PC-3 (cell line): Measurements from ENCODE around the gene HSD17B4.
"Not testable (repeated sequence)": the region's sequence is repeated elsewhere in the genome, so short reads cannot be mapped to it uniquely, and the experiment has no call there.

Experiments used
- EZH2 ChIP-seq: fragments of 300-600 bp; sonication (generic); IDR thresholded peaks from one replicate; pipeline ENCODE4 v1.6.1; 2017; ENCODE audit warnings: antibody characterized with exemption, mild to moderate bottlenecking, low read length; ENCODE audit not compliant: unreplicated experiment
- EZH2phosphoT487 ChIP-seq: fragments of 300-600 bp; sonication (generic); IDR thresholded peaks from 2 replicates; pipeline ENCODE4 v1.6.1; 2018; ENCODE audit warnings: mild to moderate bottlenecking, antibody characterized with exemption, low read length, borderline replicate concordance
- TF ChIP-seq, protein P1 (sequence below): fragments of 300-600 bp; sonication (generic); conservative IDR thresholded peaks from 2 replicates; pipeline ENCODE4 v1.5.1; 2017; ENCODE audit warnings: antibody characterized with exemption, low read depth, mild to moderate bottlenecking, low read length

DNA sequence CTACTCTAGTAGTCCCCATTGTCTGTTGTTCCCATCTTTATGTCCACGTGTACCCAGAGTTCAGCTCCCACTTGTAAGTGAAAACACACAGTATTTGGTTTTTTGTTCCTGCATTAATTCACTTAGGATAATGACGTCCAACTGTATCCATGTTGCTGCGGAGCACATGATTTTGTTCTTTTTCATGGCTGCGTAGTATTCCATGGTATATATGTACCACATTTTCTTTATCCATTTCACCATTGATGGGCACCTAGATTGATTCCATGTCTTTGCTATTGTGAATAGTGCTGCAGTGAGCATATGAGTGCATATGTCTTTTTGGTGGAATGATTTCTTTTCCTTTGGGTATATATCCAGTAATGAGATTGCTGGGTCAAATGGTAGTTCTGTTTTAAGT is 51.6 kb downstream of the HSD17B4 start:
- not testable (repeated sequence) for TF ChIP-seq EZH2, EZH2phosphoT487
- TF ChIP-seq, protein P1, sequence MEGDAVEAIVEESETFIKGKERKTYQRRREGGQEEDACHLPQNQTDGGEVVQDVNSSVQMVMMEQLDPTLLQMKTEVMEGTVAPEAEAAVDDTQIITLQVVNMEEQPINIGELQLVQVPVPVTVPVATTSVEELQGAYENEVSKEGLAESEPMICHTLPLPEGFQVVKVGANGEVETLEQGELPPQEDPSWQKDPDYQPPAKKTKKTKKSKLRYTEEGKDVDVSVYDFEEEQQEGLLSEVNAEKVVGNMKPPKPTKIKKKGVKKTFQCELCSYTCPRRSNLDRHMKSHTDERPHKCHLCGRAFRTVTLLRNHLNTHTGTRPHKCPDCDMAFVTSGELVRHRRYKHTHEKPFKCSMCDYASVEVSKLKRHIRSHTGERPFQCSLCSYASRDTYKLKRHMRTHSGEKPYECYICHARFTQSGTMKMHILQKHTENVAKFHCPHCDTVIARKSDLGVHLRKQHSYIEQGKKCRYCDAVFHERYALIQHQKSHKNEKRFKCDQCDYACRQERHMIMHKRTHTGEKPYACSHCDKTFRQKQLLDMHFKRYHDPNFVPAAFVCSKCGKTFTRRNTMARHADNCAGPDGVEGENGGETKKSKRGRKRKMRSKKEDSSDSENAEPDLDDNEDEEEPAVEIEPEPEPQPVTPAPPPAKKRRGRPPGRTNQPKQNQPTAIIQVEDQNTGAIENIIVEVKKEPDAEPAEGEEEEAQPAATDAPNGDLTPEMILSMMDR, result not testable (repeated sequence)
